BE2C (cell line): ENCODE measurements around the gene PREX1.

Source experiments
- DNase-seq: peaks from one replicate; pipeline ENCODE4 v3.0.0-alpha.2; 2020
- H3K27me3 ChIP-seq: fragments of 250-450 bp; sonication (Bioruptor Pico); 2 replicates; pipeline ENCODE4 v1.5.1; 2020; ENCODE audit warnings: mild to moderate bottlenecking
- H3K36me3 ChIP-seq: fragments of 250-450 bp; sonication (Bioruptor Pico); 2 replicates; pipeline ENCODE4 v1.5.1; 2020; ENCODE audit warnings: mild to moderate bottlenecking
- H3K4me1 ChIP-seq: fragments of 250-450 bp; sonication (Bioruptor Pico); 2 replicates; pipeline ENCODE4 v1.5.1; 2020
- H3K4me3 ChIP-seq: 2 replicates; pipeline ENCODE4 v1.5.1; 2011; ENCODE audit warnings: low read depth, low read length
- H3K9me3 ChIP-seq: fragments of 250-450 bp; sonication (Bioruptor Pico); 2 replicates; pipeline ENCODE4 v1.5.1; 2020
- TF ChIP-seq, protein P1 (sequence below): IDR thresholded peaks from 2 replicates; pipeline ENCODE4 v1.5.1; 2012; ENCODE audit warnings: mild to moderate bottlenecking, low read depth, low read length

PREX1 gene

DNA sequence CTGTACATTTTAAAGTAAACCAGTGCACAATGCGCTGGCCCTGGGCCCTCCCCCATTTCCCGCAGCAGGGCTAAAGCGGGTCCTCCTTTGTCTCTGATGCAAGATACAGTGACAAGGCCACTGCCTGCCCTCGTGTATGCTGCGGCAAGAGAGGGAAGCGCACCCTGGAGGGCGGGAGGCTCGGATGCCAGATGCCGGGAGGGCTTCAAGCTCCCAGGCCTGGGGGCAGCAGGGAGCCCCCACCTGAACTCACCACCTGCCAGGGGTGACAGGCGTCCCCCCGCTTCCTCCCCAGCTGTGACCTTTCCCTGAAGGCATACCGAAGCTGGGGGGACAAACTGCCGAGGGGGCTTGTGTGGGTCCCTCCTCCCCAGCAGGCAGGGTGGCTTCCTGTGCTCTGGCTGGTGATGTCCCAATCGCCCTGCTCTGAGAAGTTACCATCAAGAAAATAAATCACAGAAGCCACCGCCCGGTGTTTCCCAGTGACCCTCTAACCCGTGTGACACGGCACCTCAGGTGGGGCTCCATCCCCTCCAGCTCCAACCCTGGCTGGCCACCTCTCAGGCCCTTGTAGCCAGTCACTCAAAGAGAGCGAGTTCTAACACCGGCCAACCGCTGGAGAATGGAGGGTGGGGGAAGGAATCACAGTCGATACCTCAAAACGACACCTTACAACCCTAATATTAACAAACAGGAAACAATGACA lies 203.3 kb downstream of the PREX1 start:
- DNase-seq: peak; percentile 45
- no peak overlapping the region for H3K4me3 ChIP-seq
- H3K27me3 ChIP-seq: no peaks in the 10 kb centered on the region
- TF ChIP-seq, protein P1, sequence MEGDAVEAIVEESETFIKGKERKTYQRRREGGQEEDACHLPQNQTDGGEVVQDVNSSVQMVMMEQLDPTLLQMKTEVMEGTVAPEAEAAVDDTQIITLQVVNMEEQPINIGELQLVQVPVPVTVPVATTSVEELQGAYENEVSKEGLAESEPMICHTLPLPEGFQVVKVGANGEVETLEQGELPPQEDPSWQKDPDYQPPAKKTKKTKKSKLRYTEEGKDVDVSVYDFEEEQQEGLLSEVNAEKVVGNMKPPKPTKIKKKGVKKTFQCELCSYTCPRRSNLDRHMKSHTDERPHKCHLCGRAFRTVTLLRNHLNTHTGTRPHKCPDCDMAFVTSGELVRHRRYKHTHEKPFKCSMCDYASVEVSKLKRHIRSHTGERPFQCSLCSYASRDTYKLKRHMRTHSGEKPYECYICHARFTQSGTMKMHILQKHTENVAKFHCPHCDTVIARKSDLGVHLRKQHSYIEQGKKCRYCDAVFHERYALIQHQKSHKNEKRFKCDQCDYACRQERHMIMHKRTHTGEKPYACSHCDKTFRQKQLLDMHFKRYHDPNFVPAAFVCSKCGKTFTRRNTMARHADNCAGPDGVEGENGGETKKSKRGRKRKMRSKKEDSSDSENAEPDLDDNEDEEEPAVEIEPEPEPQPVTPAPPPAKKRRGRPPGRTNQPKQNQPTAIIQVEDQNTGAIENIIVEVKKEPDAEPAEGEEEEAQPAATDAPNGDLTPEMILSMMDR: 0 out of 2 replicates have a peak, but pooled peaks have one; percentile 3
- H3K36me3 ChIP-seq: no peaks in the 10 kb centered on the region
- no peaks in the 10 kb centered on the region for H3K4me1 ChIP-seq
- H3K9me3 ChIP-seq: no peaks in the 10 kb centered on the region

DNA sequence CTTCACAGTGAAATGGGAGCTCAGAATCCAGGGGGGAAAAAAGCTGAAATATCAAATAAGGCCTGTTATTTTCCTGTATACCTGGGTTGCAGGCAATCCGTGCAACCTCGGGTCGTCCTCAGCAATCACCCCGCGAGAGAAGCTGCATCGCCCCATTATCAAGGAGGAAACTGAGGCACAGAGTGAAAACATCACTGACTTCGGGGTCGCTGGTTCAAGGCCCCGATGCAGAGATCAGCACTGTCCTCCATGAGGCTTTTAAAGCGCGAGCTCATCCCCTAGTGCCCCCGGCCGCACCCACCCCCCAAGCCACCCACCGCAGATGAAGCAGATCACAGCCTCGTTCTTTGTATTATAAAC lies 203.9 kb downstream of the PREX1 start:
- H3K9me3 ChIP-seq: no peaks in the 10 kb centered on the region
- no peak for DNase-seq
- H3K27me3 ChIP-seq: no peaks in the 10 kb centered on the region
- no peak overlapping the region for H3K4me3 ChIP-seq
- no peaks in the 10 kb centered on the region for H3K36me3 ChIP-seq
- TF ChIP-seq, protein P1: no peak
- H3K4me1 ChIP-seq: 0 out of 2 replicates have a peak, but pooled peaks cover 3% of the 10 kb centered on the region

DNA sequence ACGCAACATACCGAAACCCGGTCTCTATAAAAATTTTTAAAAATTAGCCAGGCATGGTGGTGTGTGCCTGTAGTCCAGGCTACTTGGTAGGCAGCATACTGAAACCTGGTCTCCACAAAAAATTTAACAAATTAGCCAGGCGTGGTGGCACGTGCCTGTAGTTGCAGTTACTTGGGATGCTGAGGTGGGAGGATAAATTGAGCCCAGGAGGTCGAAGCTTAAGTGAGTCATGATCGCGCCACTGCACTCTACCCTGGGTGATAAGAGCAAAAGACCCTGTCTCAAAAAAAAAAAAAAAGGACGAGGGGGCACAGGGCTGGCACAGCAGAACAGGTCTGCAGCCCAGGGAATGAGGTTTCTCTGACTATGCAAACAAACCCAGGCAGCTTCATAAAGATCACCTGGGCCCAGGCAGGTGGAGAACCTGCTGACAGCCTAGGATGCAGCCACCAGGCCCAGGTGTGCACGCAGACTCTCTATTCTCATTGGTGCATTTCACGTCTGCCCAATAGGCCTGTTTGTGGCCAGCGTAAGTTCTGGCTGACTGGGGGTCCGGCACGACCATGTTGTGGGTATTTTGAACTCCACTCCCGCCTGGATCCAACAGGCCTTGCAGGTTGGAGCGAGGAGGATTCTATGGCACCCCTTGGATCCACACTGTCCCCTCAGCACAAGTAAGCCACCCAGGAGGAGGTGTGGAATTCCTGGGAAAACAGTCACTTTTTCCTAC lies 204.5 kb downstream of the PREX1 start:
- H3K4me3 ChIP-seq: no peak overlapping the region
- peaks cover 4% of the 10 kb centered on the region for H3K27me3 ChIP-seq
- 0 out of 2 replicates have a peak, but pooled peaks cover 3% of the 10 kb centered on the region for H3K4me1 ChIP-seq
- TF ChIP-seq, protein P1: no peak
- DNase-seq: no peak
- H3K36me3 ChIP-seq: no peaks in the 10 kb centered on the region
- no peaks in the 10 kb centered on the region for H3K9me3 ChIP-seq

DNA sequence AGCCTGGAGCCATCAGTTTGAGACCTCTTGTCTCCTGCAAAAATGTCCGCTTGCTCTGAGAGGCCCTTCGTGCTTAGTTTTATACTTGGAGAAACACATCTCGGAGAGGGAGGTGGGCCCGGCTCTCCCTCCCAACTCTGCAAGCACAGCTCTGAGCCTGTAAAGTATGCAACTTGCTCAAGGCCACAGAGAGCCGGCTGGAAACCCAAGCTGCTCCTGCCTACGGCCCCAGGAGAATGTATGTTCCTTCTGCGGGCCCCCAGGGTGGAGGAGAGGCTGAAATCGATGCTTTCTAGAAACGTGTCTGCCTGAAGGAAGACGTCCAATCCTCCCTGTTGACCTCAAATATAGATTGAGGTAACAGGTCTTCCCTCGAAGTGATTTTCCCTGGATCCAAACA lies 205.4 kb downstream of the PREX1 start:
- no peak for DNase-seq
- no peaks in the 10 kb centered on the region for H3K36me3 ChIP-seq
- peaks cover 7% of the 10 kb centered on the region for H3K27me3 ChIP-seq
- H3K4me3 ChIP-seq: no peak overlapping the region
- 0 out of 2 replicates have a peak, but pooled peaks cover 3% of the 10 kb centered on the region for H3K4me1 ChIP-seq
- TF ChIP-seq, protein P1: no peak
- H3K9me3 ChIP-seq: no peaks in the 10 kb centered on the region

DNA sequence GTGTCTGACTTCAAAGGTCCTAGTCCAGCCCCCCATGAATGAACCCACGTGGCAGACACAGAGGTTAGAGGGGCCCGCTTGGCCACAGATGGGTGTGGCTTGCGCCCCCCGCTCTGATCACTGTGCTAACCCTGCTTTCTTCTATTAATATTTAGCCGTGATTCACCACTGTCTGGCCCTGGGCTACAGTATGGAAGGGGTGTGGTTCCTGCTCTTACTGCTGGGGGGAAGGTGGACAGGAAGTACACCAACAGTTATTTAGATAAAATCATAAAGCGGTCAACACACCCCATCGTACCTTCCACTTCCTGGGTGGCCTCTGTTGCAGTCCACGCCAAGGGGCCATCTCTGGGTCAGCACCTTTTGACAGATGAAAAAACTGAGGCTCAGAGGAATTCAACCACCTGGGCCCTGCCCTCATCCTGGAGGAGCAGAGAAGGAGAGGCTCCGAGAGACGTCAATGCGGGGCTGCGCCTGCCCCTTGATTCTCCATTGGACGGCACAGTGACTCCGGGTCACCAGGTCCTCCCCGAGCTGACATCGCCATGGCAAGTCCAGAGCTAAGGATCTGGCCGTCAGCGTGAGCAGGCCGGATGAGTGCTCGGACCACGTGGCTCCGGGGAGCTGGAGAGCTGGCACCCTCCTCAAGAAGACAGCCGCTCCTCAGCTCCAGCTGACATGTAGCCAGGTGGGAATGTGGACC lies 206.3 kb downstream of the PREX1 start:
- TF ChIP-seq, protein P1: no peak
- Histone ChIP-seq H3K27me3 (peaks cover 7% of the 10 kb centered on the region), H3K4me3 (no peak overlapping the region), H3K9me3 (no peaks in the 10 kb centered on the region), H3K4me1 (0 out of 2 replicates have a peak, but pooled peaks cover 3% of the 10 kb centered on the region), H3K36me3 (no peaks in the 10 kb centered on the region)
- DNase-seq: no peak
